Measurements from ENCODE around the gene CACFD1.

CACFD1 gene

DNA sequence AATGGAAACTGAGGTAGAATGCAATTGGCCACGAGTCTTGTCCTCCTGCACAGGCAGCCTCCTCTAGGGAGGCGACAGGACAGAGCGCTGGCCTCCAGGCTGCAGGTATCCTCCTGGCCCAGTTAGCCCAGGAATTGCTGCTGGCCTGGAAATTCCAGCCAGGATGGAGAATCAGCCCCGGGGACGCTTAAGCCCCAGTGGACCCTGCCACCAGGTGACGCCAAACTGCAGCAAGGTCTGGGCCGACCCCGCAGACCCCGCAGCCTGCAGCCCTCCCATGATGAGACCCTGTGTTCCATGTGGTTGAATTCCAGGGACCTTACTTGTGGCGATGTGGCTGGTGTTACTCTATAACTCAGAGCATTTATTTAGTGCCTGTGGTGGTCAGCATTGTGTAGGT is 7.3 kb downstream of the CACFD1 start:
- no peak for DNase-seq

DNA sequence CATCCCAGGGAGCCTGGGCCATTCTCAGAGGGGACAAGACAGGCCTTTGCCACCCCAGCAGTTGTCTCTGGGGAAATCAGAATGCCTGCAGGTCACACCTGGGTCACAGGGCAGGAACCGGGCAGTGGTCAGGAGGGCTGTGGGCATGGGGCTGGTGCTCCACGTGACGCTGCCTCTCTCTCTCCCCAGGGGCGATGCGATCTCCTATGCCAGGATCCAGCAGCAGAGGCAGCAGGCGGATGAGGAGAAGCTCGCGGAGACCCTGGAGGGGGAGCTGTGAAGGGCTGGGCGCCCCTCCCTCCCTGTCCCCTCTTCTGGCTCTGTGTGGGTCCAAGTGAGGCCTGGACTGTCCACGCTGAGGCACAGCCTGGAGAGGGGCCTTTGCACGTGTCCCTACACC is 8.6 kb downstream of the CACFD1 start:
- no peak for DNase-seq

DNA sequence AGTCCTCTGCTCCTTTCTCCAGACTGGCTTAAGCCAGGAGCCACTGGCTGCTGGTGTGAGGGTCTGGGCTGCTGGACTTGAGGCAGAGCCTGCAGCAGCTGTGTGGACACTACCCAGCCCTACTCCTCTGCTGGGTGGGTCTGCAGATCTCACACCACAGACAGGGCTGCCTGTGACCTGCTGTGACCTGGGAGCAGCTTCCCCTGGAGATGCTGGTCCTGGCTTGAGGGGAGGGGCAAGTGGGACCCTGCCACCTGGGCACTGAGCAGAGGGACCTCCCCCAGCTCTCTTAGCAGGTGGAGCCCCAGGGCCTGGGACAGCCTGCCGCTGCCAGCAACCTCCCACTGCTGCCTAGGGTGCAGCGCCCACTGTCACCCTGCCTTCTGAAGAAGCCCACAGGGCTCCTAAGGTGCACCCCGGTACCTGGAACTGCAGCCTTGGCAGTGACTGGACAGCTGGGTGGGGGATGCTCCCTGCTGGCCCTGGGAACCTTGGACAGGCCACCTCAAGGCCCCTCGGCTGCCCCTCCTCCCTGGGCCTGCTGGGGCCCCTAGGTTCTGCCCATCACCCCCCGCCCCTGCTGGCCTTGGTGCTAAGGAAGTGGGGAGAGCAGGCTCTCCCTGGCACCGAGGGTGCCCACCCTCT is 9.1 kb downstream of the CACFD1 start:
- DNase-seq = no peak

DNA sequence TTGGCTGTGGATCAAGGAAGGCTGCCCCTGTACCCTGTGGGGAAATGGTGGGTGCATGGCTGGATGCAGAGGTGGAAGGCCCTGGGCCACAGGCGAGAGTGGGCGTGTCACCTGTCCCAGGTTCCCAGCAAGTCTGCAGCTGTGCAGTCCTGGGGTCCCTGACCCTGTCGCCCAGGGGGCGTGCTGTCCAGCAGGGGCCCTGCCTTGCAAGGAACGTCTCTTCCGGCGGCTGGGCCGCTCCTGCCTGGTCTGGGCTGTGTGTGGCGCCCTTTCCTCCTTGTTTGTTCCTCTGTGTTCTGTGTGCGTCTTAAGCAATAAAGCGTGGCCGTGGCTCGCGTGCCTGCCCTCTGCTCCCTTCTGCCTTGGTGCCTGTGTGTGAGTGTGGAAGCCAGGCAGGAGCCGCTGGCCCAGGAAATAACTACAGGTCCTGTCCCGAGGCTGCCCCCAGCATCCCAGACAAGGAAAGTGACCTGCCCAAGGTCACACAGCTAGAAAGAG is 10.7 kb downstream of the CACFD1 start:
- no peak for DNase-seq

DNA sequence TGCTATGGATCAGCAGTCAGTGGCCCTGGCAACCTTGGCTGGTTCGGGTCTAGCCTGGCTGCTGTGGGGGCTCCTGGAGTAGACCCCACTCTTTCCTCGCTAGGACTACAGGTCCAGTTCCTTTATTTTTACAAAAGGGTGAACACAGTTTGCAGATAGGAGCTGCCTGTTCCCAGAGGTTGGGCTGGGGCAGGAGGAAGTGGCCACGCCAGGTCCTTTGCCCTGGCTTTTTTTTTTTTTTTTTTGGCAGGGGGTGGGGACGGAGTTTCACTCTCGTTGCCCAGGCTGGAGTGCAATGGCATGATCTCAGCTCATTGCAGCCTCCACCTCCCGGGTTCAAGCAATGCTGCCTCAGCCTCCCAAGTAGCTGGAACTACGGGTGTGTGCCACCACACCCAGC is 11.2 kb downstream of the CACFD1 start:
- no peak for DNase-seq

DNA sequence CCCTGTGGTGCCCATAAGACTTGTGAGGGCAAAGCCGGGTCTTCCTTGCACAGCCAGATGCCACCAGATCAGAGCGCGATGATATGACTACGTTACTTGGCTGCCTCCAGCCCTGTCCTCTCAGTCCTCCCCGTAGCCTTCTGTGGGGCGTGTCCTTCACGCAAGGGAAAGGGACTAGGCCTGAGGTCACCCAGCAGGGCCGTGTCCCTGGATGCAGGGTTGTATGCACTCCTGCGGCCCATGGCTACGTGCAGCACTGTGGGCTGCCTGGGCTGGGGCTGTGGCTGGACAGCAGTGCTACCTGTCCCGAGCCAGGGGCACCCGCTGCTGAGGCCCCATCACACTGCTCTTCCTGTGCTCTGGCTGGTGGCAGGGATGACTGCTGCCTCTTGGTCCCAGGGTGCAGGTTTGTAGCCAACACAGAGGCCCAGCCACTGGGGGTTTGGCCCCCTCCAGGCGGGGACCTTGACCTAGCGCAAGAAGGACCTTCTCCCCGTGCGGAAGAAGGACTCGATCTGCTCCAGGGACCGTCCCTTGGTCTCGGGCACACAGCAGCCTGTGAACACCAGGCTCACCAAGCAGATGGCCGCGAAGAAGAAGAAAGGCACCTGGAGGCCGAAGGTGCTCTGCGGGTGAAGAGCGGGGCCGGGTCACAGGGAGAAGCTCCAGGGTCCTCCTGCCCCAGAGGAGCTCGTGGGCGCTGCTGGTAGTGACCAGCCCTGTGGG is 11.9 kb downstream of the CACFD1 start:
- no peak for DNase-seq

DNA sequence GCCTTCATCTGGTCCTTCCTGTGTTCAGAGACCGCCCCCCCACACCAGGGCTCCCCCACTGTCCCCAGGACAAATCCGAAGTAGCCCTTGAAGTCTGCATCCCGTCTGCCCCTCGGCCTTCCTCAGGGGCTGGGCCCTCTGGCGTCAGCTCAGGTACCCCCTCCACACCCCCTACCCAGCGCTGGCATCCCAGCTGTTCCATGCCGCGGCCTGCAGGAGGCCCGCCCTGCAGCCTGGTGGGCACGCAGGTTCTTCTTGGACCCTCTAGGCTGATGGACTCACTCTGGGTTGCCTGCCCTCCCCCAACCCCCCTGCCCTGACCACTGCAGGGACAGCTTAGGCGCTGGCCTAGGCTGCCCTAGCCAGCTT is 12.5 kb downstream of the CACFD1 start:
- no peak for DNase-seq

DNA sequence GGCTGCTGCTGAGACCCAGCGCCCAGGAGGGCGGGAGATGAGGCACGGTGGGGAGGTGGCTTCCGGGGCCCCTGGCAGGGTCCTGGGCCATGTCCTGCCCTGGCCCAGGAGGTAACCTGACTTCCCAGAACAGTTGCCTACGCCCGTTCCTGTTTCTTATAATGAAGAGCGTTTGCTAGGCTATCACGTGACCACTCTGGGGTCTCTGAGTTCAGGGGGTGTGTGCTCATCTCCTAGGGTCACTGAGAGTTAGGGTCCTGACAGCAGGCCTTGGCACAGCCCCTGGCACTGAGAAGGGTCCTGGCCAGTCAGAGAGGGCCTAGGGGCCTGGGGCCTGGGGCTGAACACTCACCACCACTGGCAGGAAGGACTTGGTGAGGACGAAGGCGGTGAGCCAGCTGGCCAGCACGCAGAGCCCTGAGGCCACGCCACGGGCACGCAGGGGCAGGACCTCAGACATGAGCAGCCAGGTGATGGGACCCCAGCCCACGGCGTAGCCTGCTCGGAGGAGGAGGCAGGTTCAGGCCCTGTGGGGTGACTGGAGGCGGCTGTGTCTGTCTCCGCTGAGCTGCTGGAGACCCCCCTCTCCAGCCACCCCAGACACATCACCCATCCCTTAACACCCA is 13.1 kb downstream of the CACFD1 start:
- no peak for DNase-seq

DNA sequence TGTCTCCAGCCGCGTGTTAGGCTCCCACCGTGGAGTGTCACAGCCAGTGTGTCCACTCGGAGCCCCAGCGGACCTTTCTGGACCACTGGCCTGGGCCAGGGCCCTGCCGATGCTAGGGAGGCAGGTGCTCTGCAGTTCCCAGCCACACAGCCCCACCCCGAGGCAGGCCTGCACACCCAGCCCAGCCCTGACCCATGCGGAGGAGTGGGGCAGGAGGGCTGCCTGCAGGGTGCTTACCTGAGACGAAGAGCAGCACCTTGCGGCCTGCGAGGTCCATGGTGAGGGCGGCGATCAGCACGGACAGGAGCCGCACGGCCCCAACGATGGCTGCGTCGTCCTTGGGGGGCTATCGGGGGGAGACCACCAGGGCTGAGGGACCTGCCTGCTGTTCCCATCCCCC is 14.0 kb downstream of the CACFD1 start:
- DNase-seq = no peak

DNA sequence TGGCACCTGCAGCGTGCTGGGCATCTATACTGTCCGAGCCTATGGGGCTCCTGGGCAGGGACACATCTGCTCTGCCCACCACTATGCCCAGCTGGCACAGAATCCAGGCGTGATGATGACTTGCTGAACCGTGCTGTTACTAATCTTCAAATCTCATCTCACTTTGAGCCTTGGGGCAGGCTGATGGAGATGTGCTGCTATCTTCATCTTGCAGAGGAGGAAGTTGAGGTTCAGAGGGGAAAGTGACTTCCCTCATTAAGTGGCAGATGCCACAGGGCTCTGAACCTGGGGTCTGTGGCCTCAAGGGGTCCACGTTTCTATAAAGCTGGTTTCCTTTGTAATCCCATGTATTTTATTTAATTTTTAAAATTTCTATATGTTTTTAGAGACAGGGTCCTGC is 14.4 kb downstream of the CACFD1 start:
- DNase-seq = no peak

DNA sequence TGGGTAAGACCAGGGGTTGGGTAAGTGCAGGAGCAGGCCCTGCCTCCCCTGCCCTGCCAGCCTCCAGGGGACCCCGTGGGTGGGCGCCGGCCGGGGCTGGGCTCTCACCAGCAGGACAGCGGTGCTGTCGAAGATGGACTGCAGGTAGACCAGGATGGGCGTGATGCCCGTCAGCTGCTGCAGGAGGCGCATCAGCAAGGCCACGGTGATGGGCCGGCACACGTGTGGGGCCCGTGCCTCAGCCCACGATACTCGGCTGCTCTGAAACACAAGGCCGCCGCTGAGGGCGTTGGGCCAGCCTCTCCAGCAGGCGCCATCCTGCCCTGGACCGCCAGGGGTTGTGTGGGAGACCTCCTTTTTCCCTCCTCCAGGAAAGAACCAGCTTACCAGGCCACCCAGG is 15.1 kb downstream of the CACFD1 start:
- DNase-seq = no peak

DNA sequence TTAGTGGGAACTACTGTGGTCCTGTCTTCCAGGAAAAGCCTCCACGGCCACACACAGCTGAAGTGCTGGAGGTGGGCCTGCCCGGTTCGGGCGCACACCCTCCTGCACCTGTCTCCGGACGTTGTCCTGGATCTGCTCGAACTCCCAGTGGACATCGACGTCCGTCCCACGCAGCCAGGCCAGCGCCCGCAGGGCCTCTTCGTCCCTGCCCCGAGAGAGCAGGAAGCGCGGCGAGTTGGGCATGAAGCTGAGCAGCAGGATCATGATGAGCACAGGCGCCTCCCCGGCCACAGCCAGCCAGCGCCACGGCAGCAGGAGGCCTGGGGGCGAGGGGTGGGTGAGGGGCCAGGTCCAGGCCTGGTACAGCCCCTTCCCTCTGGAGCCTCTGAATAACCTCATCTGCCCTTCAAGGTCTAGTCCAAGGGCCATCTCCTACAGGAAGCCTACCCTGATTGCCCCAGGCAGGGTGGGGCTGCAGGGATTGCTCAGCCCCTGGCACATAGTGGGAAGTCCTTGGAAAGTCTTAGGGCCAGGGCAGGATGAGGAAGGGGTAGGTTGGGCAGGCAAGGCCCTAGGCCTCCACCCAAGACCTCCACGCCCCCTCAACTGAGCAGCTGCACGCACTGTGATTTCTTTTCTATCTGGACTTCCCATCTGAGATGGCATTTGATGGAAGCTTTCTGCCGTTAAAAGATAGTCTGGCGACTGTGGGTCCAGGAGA is 15.7 kb downstream of the CACFD1 start:
- DNase-seq = no peak

DNA sequence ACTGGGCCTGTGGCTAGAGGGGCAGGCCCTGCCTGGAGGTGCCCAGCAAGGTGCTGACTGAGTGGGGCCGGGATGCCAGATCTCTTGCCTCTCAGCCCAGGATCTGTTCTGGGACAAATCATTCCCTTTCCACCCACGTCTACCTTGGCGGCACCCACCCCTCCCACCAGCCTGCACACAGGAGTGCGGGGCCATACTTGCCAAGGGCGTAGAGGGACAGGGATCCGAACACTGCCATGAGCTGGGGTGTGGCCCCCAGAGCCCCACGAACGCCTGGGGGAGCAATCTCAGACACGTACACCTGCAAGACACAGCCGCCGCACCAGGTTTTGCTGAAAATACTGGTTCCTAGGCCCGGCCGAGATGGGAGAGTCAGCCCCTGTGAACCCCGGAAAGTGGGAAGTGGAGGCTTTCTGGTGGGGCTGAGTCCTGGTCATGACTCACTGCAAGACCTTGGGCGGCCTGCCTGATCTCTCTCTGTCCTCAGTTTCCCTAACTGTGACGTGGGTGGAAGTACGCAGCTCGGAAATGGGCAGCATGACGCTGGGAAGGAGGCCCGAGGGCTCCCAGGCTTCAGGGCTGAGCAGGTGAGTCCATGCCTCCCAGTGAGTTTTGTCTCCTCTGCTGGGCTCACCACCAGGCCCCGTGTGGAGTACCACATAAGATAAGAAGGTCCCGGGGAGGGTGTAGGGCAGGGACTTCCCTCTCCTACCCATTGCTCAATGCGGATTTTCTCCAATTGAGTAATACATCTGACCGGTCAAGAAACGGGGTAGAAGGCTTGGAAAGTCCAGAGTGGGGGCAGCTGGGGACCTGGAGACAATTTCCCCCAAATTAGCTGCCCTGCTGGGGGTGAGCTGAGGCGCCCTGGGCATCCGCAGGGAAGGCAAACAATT is 16.5 kb downstream of the CACFD1 start:
- no peak for DNase-seq

DNA sequence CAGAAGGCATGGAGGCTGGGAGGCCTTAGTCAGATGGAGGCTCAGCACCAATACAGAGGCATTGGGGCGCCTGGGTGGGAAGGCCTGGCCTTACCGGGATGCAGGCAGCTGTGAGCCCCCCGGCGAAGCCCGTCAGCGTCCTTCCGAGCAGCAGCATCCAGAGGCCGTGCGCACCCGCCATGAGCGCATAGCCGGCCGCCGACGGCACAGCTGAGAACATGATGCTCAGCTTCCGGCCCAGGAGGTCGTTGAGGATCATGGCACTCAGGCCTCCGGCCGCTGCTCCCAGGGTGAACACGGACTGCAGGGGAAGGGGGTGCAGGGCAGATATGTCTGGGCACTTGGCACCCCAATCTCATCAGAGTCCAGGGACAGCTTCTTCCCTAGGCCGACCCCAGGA is 17.2 kb downstream of the CACFD1 start:
- DNase-seq = no peak

DNA sequence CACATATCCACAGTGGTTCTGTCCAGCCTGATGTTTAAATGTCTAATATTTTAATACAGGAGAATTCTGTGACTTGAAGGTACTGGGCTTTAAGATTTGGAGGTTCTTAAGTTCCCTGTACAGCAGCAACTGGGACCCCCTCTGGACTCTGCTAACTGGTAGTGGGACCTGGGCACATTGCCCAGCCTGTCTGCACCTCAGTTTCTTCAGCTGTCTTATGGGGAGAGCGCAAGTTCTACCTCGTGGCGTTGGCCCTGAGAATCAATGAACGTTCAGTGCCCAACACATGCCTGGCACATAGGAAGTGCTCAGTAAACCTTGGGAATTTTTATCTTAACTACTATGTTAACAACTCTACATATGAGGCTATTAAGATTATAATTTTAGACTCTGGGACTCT is 17.7 kb downstream of the CACFD1 start:
- no peak for DNase-seq

DNA sequence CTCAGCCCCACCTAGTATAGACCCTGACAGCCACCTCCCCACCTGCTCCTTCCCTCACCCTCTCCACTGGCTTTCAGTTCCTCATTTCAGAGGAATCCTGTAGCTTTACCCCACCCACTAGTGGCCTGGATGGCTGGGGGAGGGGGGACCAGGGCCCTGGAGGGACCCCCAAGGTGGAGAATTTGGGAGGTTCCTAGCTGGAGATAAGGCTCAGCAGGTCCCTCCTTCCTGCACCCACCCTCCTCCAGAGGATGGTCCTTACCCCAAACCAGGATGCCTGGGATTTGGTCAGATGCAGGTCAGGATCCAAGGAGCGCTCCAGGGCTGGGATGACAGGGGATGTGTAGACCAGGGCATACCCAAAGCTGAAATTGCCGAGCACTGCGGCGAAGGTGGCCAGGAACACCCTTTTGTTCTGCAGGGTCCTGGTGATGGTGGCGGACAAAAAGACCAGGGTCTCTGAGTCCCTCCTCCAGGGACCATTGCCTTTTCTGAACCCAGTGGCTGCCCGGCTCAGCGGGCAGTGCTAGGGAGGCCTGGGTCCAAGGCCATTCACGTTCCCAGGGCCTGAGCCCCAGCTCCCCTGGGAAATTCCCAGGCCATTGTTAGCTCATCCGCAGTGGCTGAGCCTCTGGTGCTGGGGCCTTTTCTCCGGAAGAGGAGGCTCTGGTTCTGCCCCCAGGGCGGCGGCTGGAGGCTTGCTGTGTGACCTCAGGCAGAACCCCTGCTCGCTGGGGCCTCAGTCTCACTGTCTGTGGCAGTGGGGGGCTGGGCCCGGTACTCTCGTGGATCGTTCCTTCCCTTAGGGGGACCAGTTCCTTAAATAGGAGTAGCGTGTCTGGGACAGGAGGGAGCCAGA is 18.4 kb downstream of the CACFD1 start:
- no peak for DNase-seq

DNA sequence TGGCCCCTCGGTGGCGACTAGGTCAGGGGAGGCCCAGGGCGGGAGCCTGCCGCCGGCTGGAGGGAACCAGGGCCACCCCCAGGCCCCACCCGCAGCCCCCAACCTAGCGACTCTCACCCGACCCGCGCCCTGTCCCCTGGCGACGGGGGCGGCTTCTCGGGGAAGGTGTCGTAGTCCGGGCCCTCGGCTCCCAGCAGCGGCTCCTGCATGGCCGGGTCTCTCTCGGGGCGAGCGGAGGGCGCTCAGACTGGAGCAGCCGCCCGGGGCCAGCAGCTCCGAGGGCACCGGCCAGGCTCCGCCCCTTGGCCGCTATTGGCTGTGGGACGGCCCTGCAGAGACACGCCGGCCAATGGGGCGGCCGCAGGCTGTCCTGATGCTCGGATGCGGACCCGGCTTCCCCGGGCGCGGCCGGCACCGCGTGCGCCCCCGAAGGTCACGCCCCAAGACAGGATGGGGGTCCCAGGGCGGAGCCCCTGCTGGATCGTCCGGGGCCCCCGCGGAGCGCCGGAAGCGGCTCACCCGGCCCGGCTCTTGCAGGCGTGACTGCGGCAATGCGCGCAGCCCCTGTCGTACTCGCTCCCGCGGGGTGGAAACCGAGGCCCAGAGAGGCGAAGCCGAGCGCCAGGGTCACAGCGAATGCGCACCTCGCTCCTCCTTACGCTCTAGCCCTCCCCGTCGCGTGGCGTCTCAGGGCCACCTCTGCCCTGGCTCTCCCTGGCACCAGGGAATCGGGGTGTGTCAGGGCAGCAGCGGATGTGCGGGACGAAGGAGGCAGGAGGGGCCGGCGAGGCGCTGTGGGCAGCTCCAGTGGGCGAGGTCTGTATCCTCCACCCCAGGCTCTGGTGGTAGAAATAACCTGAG is 19.3 kb downstream of the CACFD1 start, which contains the start of gene SLC2A6:
Gene SLC2A6 (minus strand): TSS at position 249 of the 861 bp plus-strand sequence. CDS start 40 bp downstream, at position 209.
- DNase-seq = peak; percentile 47

DNA sequence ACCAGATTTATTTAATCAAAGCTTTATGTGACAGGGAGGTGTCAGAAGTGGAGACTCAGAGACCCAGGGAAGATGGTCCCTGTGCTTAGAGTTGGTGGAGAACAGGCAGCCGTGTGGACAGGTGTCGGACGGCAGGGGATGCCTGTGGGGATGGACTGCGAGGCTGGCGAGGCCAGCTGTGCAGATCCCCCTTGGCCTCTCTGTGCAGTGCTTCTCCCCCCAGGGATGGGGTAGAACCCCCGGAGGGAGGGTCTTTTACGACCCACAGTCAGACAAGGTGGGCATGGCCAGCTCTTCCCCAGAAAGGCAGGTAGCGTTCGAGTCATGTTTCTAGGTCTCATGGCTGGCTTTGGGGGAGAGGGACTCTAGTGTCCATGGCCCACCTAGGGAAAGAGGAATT is 23.8 kb downstream of the CACFD1 start:
- no peak for DNase-seq

DNA sequence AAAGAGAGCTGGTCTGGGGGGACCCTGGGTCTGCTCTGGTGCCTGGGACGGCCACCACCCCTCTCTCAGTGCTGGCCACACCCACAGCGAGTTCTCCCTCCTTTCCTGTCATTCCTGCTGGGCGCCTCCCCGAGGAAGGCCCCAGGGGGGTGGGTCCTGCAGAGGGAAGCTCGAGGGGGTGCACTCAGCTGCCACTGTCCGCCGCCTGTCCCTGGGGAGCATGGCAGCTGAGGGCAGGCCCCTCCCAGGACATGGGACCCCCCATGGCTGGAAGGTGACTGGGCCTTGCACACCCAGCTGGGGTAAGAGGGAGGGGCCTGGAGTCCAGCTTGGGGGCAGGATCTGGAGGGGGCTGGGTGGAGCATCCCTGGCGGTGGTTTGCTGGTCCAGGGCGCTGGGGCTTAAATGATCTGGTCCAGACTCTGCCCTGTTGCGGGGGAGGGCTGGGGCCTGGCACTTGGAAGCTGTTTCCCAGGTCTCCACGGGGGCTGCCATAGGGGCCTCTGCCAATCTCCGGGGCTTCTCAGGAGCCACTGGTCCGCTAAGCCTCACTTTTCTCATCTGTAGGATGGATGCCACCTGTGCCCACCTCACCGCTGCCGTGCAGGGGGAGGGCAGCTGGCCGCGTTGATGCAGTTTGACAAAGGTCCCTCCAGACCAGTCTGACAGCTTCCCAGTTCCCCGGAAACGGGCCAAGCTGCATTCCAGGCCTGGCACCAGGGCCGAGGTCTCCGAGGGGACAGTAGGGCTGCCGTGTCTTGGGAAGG is 25.1 kb downstream of the CACFD1 start:
- DNase-seq = no peak
